K562 (cell line): ENCODE data around the gene TACR1. TPM values are rescaled to one million over a fixed set of nuclear protein-coding genes. Genes with fewer than 3 reads are reported as not detected.
A peak's percentile ranks its signal among the peaks of the same experiment; 100 is the strongest.

Experiments
- CREBBP ChIP-seq: IDR thresholded peaks from one replicate; pipeline ENCODE4 v1.6.1; 2012; ENCODE audit warnings: low read depth, mild to moderate bottlenecking, control low read depth, inconsistent platforms, low read length
- ERF ChIP-seq: fragments of 450-650 bp; formaldehyde crosslinking; IDR thresholded peaks from 2 replicates; pipeline ENCODE4 v1.4.0; 2020; ENCODE audit warnings: mild to moderate bottlenecking, mixed read lengths
- RAD21 ChIP-seq, 2 experiments: fragments of 250-450 bp in 1 of 2; fragments of 450-650 bp in 1 of 2; sonication (Bioruptor Pico) in 1 of 2; formaldehyde crosslinking in 1 of 2; IDR thresholded peaks in 1 of 2; conservative IDR thresholded peaks in 1 of 2; 2 replicates each; pipeline versions ENCODE4 v1.4.0 to v1.8.0; 2020 to 2022; ENCODE audit warnings: mild to moderate bottlenecking in 2 of 2, moderate library complexity in 1 of 2
- SMC3 ChIP-seq: conservative IDR thresholded peaks from 2 replicates; pipeline ENCODE4 v1.6.1; 2011; ENCODE audit warnings: low read depth, low read length, improper control_type of control experiment; ENCODE audit not compliant: insufficient read depth
- polyA plus RNA-seq, 8 experiments: library from polyadenylated mRNA; depleted of rRNA in 4 of 8; stranded (reverse) in 5 of 8; unstranded in 3 of 8; fragments of >200 nt; fragmentation: Nextera tagmentation in 2 of 8; fragmentation: Illumina TruSeq in 1 of 8; extraction: Ambion mirVana in 2 of 8; extraction: Trizol in 1 of 8; gene quantifications; 2 replicates each; pipeline versions ENCODE4 v1.2.1 to v1.2.3, GENCODE V29; 2011 to 2014; ENCODE audit warnings: inconsistent platforms in 1 of 8, missing spikeins in 1 of 8
- total RNA-seq, 7 experiments: library from RNA; depleted of rRNA in 6 of 7; stranded (reverse); fragments of >200 nt in 6 of 7; fragmentation: Illumina TruSeq in 2 of 7; extraction: Trizol in 2 of 7; gene quantifications; 2 replicates each; pipeline versions ENCODE4 v1.2.1 to v1.2.3, GENCODE V29; 2011 to 2021; ENCODE audit warnings: low replicate concordance in 1 of 7
- TF ChIP-seq, protein P1 (sequence below), 2 experiments: fragments of 450-650 bp; formaldehyde crosslinking in 1 of 2; IDR thresholded peaks; 2 replicates each; pipeline versions ENCODE4 v1.4.0 to v1.6.1; 2014 to 2020; ENCODE audit warnings: mild to moderate bottlenecking in 2 of 2, borderline replicate concordance in 1 of 2, low read depth in 1 of 2

The TACR1 gene
- total and polyA plus RNA-seq, 9 of the 15 experiments (the other 6 are each of a cell fraction or from before 2014, with no cell fraction given), result not detected

DNA sequence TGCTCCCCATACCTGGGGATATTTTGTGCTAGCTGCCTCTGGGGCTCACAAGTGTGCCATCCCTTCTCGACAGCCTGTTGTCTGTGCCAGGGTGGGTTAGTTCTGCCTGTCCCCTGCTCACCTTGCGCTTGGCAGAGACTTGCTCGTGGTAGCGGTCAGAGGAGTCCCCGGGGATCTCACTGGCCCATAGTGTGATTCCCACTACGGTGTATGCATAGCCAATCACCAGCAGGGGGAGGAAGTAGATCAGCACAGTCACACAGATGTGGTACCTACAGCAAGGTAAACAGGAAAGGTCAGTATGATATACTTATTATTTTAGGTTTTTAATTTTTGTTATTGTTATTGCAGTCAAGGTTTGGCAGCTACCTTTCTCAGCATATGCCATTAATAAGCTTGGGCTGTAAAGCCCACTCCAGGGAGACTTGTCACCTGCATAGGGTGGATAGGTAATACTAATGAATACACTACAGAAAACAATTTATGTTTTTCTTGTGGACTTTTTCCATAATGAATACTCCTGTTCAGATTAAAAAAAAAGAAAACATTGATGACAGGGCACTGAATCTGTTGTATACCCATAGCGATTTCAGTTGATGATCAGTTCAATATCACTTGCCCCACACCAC lies 145.7 kb downstream of the TACR1 start (continued):
- TF ChIP-seq, protein P1, sequence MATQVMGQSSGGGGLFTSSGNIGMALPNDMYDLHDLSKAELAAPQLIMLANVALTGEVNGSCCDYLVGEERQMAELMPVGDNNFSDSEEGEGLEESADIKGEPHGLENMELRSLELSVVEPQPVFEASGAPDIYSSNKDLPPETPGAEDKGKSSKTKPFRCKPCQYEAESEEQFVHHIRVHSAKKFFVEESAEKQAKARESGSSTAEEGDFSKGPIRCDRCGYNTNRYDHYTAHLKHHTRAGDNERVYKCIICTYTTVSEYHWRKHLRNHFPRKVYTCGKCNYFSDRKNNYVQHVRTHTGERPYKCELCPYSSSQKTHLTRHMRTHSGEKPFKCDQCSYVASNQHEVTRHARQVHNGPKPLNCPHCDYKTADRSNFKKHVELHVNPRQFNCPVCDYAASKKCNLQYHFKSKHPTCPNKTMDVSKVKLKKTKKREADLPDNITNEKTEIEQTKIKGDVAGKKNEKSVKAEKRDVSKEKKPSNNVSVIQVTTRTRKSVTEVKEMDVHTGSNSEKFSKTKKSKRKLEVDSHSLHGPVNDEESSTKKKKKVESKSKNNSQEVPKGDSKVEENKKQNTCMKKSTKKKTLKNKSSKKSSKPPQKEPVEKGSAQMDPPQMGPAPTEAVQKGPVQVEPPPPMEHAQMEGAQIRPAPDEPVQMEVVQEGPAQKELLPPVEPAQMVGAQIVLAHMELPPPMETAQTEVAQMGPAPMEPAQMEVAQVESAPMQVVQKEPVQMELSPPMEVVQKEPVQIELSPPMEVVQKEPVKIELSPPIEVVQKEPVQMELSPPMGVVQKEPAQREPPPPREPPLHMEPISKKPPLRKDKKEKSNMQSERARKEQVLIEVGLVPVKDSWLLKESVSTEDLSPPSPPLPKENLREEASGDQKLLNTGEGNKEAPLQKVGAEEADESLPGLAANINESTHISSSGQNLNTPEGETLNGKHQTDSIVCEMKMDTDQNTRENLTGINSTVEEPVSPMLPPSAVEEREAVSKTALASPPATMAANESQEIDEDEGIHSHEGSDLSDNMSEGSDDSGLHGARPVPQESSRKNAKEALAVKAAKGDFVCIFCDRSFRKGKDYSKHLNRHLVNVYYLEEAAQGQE (IDR thresholded peaks at IDR 0.05; ENCODE audit: borderline replicate concordance), result peak; percentile 23; the same call in 1 of the 2 replicates
- TF ChIP-seq, protein P1 (CRISPR knock-in tag; IDR thresholded peaks at IDR 0.05; ENCODE audit: low read depth), result no peak
- peak; percentile 36 to 69; a peak in 2 of 4 replicates for TF ChIP-seq RAD21 (CRISPR knock-in tag; conservative IDR thresholded peaks at IDR 0.05 in 1 of 2, IDR thresholded peaks at IDR 0.05 in 1 of 2)
- TF ChIP-seq SMC3, result peak; percentile 52; the same call in 1 of the 2 replicates
- no peak for TF ChIP-seq ERF (CRISPR knock-in tag)
- TF ChIP-seq CREBBP, result no peak
- TF ChIP-seq, all 486 proteins: peak for 5
